Measurements from ENCODE around the gene FRMD4A.

DNA sequence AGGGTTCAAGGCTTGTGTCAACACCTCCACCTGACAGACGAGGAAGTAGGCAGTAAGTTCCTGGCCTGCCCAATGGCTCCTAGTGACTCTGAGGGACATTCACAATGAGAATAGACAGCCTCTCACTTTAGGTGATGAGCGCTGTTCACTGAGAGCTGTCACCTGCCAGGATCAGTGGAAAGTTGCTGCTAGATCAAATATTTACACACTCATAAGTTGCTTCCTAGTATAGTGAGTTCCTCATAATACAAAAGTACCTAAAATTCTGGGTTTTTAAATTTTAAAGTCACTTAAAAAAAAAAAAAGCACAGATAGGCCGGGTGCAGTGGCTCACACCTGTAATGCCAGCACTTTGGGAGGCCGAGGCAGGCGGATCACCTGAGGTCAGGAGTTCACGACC, 423.2 kb downstream of the FRMD4A start:
- TF ChIP-seq CTCF (IDR thresholded peaks at IDR 0.05; ENCODE audit: insufficient read depth, low read length) = no peak
- no peak for TF ChIP-seq POLR2AphosphoS5 (IDR thresholded peaks at IDR 0.05; ENCODE audit: low read depth)
- TF ChIP-seq GABPA (IDR thresholded peaks at IDR 0.05; ENCODE audit: low read depth) = no peak
- TF ChIP-seq SPI1 (IDR thresholded peaks at IDR 0.05; ENCODE audit: borderline replicate concordance, low read depth) = no peak

All from HL-60 (cell line).